Measurements from ENCODE around the gene FABP1. TPM values are rescaled to one million over a fixed set of nuclear protein-coding genes. Genes with fewer than 3 reads are reported as not detected.

FABP1 gene

GRCh38 chr2:88077080-88077479 is 50.8 kb downstream of the FABP1 start:
- H3K4me3 ChIP-seq (ENCODE audit: low read length in 2 of 2): no peak overlapping the region
- no peaks in the 10 kb centered on the region for H3K9me3 ChIP-seq (replicated peaks in 1 of 2; ENCODE audit: control insufficient read depth in 2 of 2, insufficient read depth in 1 of 2, low read depth in 1 of 2, low read length in 2 of 2)
- no peak overlapping the region for H4K8ac ChIP-seq (ENCODE audit: low read depth, low read length)
- H2AK5ac ChIP-seq (ENCODE audit: low read depth, low read length): no peak overlapping the region
- no peaks in the 10 kb centered on the region for H3K4me1 ChIP-seq (ENCODE audit: control insufficient read depth in 2 of 2, insufficient read depth in 1 of 2, low read depth in 1 of 2, low read length in 2 of 2)
- H3K14ac ChIP-seq (ENCODE audit: low read length): no peak overlapping the region
- H3K4ac ChIP-seq (ENCODE audit: low read length): no peak overlapping the region
- no peak overlapping the region for H2BK120ac ChIP-seq (ENCODE audit: low read depth, low read length)
- H2BK12ac ChIP-seq (ENCODE audit: low read length): no peak overlapping the region
- no peak overlapping the region for H3K27ac ChIP-seq (replicated peaks; ENCODE audit: low read length)
- WGBS, 2 donors (ENCODE audit: extremely low coverage in 2 of 2, insufficient read length in 2 of 2, insufficient replicate concordance in 1 of 2): no CpG with 5 or more reads among the region's 8 CpGs
- H3K4me2 ChIP-seq (ENCODE audit: insufficient read depth, low read length, poor library complexity, severe bottlenecking): no peak overlapping the region
- no peak overlapping the region for H3K23ac ChIP-seq (ENCODE audit: low read depth, low read length, poor library complexity)
- H3K18ac ChIP-seq (ENCODE audit: low read length): no peak overlapping the region
- no peak overlapping the region for H2BK15ac ChIP-seq (ENCODE audit: low read length)
- no peak overlapping the region for H3K9ac ChIP-seq (ENCODE audit: low read depth, low read length, poor library complexity)
- H3K36me3 ChIP-seq (replicated peaks in 1 of 2; ENCODE audit: control insufficient read depth in 2 of 2, insufficient read depth in 2 of 2, low read length in 2 of 2): no peaks in the 10 kb centered on the region
- H3K27me3 ChIP-seq (ENCODE audit: control insufficient read depth in 3 of 3, insufficient read depth in 3 of 3, low read depth in 1 of 3, low read length in 3 of 3): no peaks in the 10 kb centered on the region
- no peak overlapping the region for H2BK5ac ChIP-seq (ENCODE audit: low read length)
- H4K91ac ChIP-seq (ENCODE audit: low read depth, low read length, poor library complexity): no peak overlapping the region
- no peaks in the 10 kb centered on the region for H3K79me1 ChIP-seq (ENCODE audit: low read depth, low read length)
- DNase-seq (ENCODE audit: low spot score): no peak
- peak overlapping the region; percentile 24 for H2AFZ ChIP-seq (ENCODE audit: low read length)

GRCh38 chr2:88074854-88075292 is 53.0 kb downstream of the FABP1 start:
- H2AK5ac ChIP-seq (ENCODE audit: low read depth, low read length): no peak overlapping the region
- no peak overlapping the region for H3K4me2 ChIP-seq (ENCODE audit: insufficient read depth, low read length, poor library complexity, severe bottlenecking)
- H2BK5ac ChIP-seq (ENCODE audit: low read length): no peak overlapping the region
- no peaks in the 10 kb centered on the region for H3K36me3 ChIP-seq (replicated peaks in 1 of 2; ENCODE audit: control insufficient read depth in 2 of 2, insufficient read depth in 2 of 2, low read length in 2 of 2)
- H3K14ac ChIP-seq (ENCODE audit: low read length): no peak overlapping the region
- no peaks in the 10 kb centered on the region for H3K79me1 ChIP-seq (ENCODE audit: low read depth, low read length)
- no peak overlapping the region for H4K91ac ChIP-seq (ENCODE audit: low read depth, low read length, poor library complexity)
- H2BK15ac ChIP-seq (ENCODE audit: low read length): no peak overlapping the region
- no peaks in the 10 kb centered on the region for H3K27me3 ChIP-seq (ENCODE audit: control insufficient read depth in 3 of 3, insufficient read depth in 3 of 3, low read depth in 1 of 3, low read length in 3 of 3)
- no peak overlapping the region for H2BK120ac ChIP-seq (ENCODE audit: low read depth, low read length)
- no peak overlapping the region for H2AFZ ChIP-seq (ENCODE audit: low read length)
- 100% methylated on average over 1 of the region's 4 CpGs; no CpG with 5 or more reads in 1 of the 2 donors for WGBS, 2 donors (ENCODE audit: extremely low coverage in 2 of 2, insufficient read length in 2 of 2, insufficient replicate concordance in 1 of 2)
- no peak for DNase-seq (ENCODE audit: low spot score)
- no peaks in the 10 kb centered on the region for H3K4me1 ChIP-seq (ENCODE audit: control insufficient read depth in 2 of 2, insufficient read depth in 1 of 2, low read depth in 1 of 2, low read length in 2 of 2)
- no peaks in the 10 kb centered on the region for H3K9me3 ChIP-seq (replicated peaks in 1 of 2; ENCODE audit: control insufficient read depth in 2 of 2, insufficient read depth in 1 of 2, low read depth in 1 of 2, low read length in 2 of 2)
- no peak overlapping the region for H3K9ac ChIP-seq (ENCODE audit: low read depth, low read length, poor library complexity)
- H3K4me3 ChIP-seq (ENCODE audit: low read length in 2 of 2): no peak overlapping the region
- H4K8ac ChIP-seq (ENCODE audit: low read depth, low read length): no peak overlapping the region
- no peak overlapping the region for H3K18ac ChIP-seq (ENCODE audit: low read length)
- H3K23ac ChIP-seq (ENCODE audit: low read depth, low read length, poor library complexity): no peak overlapping the region
- H3K27ac ChIP-seq (replicated peaks; ENCODE audit: low read length): no peak overlapping the region
- H2BK12ac ChIP-seq (ENCODE audit: low read length): no peak overlapping the region
- H3K4ac ChIP-seq (ENCODE audit: low read length): no peak overlapping the region

- no peak overlapping the region for H3K4me2 ChIP-seq (ENCODE audit: insufficient read depth, low read length, poor library complexity, severe bottlenecking)
- no peak overlapping the region for H2BK12ac ChIP-seq (ENCODE audit: low read length)
- H2BK120ac ChIP-seq (ENCODE audit: low read depth, low read length): no peak overlapping the region
- H3K79me1 ChIP-seq (ENCODE audit: low read depth, low read length): no peaks in the 10 kb centered on the region
- no peak overlapping the region for H3K23ac ChIP-seq (ENCODE audit: low read depth, low read length, poor library complexity)
- H3K36me3 ChIP-seq (replicated peaks in 1 of 2; ENCODE audit: control insufficient read depth in 2 of 2, insufficient read depth in 2 of 2, low read length in 2 of 2): no peaks in the 10 kb centered on the region
- peaks cover 0 to 2% (median 0%) of the 10 kb centered on the region in 3 experiments for H3K27me3 ChIP-seq (ENCODE audit: control insufficient read depth in 3 of 3, insufficient read depth in 3 of 3, low read depth in 1 of 3, low read length in 3 of 3)
- no peak overlapping the region for H2AK5ac ChIP-seq (ENCODE audit: low read depth, low read length)
- no peak overlapping the region for H2BK5ac ChIP-seq (ENCODE audit: low read length)
- no peak overlapping the region for H4K91ac ChIP-seq (ENCODE audit: low read depth, low read length, poor library complexity)
- H3K14ac ChIP-seq (ENCODE audit: low read length): no peak overlapping the region
- no peak overlapping the region for H2BK15ac ChIP-seq (ENCODE audit: low read length)
- no peak overlapping the region for H3K4me3 ChIP-seq (ENCODE audit: low read length in 2 of 2)
- H4K8ac ChIP-seq (ENCODE audit: low read depth, low read length): no peak overlapping the region
- no peak for DNase-seq (ENCODE audit: low spot score)
- H3K18ac ChIP-seq (ENCODE audit: low read length): no peak overlapping the region
- H2AFZ ChIP-seq (ENCODE audit: low read length): no peak overlapping the region
- no peak overlapping the region for H3K27ac ChIP-seq (replicated peaks; ENCODE audit: low read length)
- H3K4ac ChIP-seq (ENCODE audit: low read length): no peak overlapping the region
- H3K9ac ChIP-seq (ENCODE audit: low read depth, low read length, poor library complexity): no peak overlapping the region
- H3K9me3 ChIP-seq (replicated peaks in 1 of 2; ENCODE audit: control insufficient read depth in 2 of 2, insufficient read depth in 1 of 2, low read depth in 1 of 2, low read length in 2 of 2): no peaks in the 10 kb centered on the region
- H3K4me1 ChIP-seq (ENCODE audit: control insufficient read depth in 2 of 2, insufficient read depth in 1 of 2, low read depth in 1 of 2, low read length in 2 of 2): no peaks in the 10 kb centered on the region
Observed at GRCh38 chr2:88074150-88074549, 53.7 kb downstream of the FABP1 start.

Small RNA genes lying within 50 kb of the gene (small RNA-seq; reads per million reads assigned to genes)
- gene MIR4780 (ENCODE audit: insufficient read depth): not detected

All from neuronal stem cell (in vitro differentiated cells).